Uterus (tissue), 4 donors: ENCODE data around the gene RAB40C. TPM values are rescaled to one million over a fixed set of nuclear protein-coding genes. Genes with fewer than 3 reads are reported as not detected.

Source experiments
- DNase-seq, 2 donors: peaks; one replicate each; pipeline ENCODE4 v3.0.0-alpha.2; 2019 to 2020
- H3K27ac ChIP-seq, 2 donors: fragments of 200-600 bp; sonication (generic); 1 replicate in 1 of 2; 2 replicates in 1 of 2; pipeline ENCODE4 v1.5.1; 2016 to 2018
- H3K27me3 ChIP-seq, 2 donors: fragments of 200-600 bp; sonication (generic); one replicate each; pipeline ENCODE4 v1.5.1; 2018 to 2019; ENCODE audit warnings: control low read depth in 1 of 2
- H3K36me3 ChIP-seq, 2 donors: fragments of 200-600 bp; sonication (generic); one replicate each; pipeline ENCODE4 v1.5.1; 2019; ENCODE audit warnings: control low read depth in 1 of 2
- H3K4me1 ChIP-seq, 2 donors: fragments of 200-600 bp; sonication (generic); one replicate each; pipeline ENCODE4 v1.5.1; 2018 to 2019; ENCODE audit warnings: control low read depth in 1 of 2
- H3K4me3 ChIP-seq, 2 donors: fragments of 200-600 bp; sonication (generic); 1 replicate in 1 of 2; 2 replicates in 1 of 2; pipeline ENCODE4 v1.5.1; 2018 to 2019; ENCODE audit warnings: mild to moderate bottlenecking in 1 of 2
- H3K9me3 ChIP-seq, 2 donors: fragments of 200-600 bp; sonication (generic); one replicate each; pipeline ENCODE4 v1.5.1; 2019; ENCODE audit warnings: control low read depth in 1 of 2
- CTCF ChIP-seq, 4 experiments: fragments of 200-600 bp in 2 of 4; fragments of 450-650 bp in 2 of 4; sonication (generic) in 2 of 4; IDR thresholded peaks; one replicate each; pipeline ENCODE4 v1.5.1; 2016 to 2019; ENCODE audit warnings: antibody characterized with exemption in 4 of 4, mild to moderate bottlenecking in 2 of 4, moderate library complexity in 1 of 4
- POLR2A ChIP-seq, 2 donors: fragments of 450-650 bp; IDR thresholded peaks; one replicate each; pipeline ENCODE4 v1.6.1; 2016; ENCODE audit warnings: antibody characterized with exemption in 2 of 2, mild to moderate bottlenecking in 1 of 2, moderate library complexity in 1 of 2
- intact Hi-C: fragments of 100-400 bp; cut with DNase I; formaldehyde crosslinking; loops from one replicate; pipeline ENCODE4 v1.15.1; 2023; ENCODE audit warnings: low total_unique reads
- total RNA-seq, 4 donors: library from RNA; depleted of rRNA in 3 of 4; stranded (reverse); fragments of >200 nt in 3 of 4; gene quantifications; one replicate each; pipeline versions ENCODE4 v1.1.0 to v1.2.4, GENCODE V29; 2014 to 2023
- donor health status: DM: yes; HTN: yes; CAD: no.

The RAB40C gene
- total RNA-seq, 4 donors from 2014 or later, result 0.59 to 25.4 (median 14.3) TPM

GRCh38 chr16:644556-644955, 54.7 kb downstream of the RAB40C start:
- intact Hi-C loops, result no loop called here
- no peaks in the 10 kb centered on the region for H3K27me3 ChIP-seq
- no peak for TF ChIP-seq CTCF (IDR thresholded peaks at IDR 0.05)
- TF ChIP-seq POLR2A (IDR thresholded peaks at IDR 0.05), result no peak
- peaks cover 0 to 14% of the 10 kb centered on the region in 2 donors for H3K4me1 ChIP-seq
- H3K27ac ChIP-seq, result no peak overlapping the region
- no peaks in the 10 kb centered on the region for H3K9me3 ChIP-seq
- H3K4me3 ChIP-seq, result no peak overlapping the region
- no peak for DNase-seq
- H3K36me3 ChIP-seq, result no peaks in the 10 kb centered on the region

GRCh38 chr16:645852-646678, 56.2 kb downstream of the RAB40C start:
- Histone ChIP-seq H3K9me3 (no peaks in the 10 kb centered on the region), H3K27ac (no peak overlapping the region), H3K4me1 (peaks cover 0 to 26% of the 10 kb centered on the region in 2 donors), H3K4me3 (no peak overlapping the region), H3K27me3 (no peaks in the 10 kb centered on the region), H3K36me3 (no peaks in the 10 kb centered on the region)
- TF ChIP-seq POLR2A (IDR thresholded peaks at IDR 0.05) (no peak), CTCF (IDR thresholded peaks at IDR 0.05) (no peak)
- no peak for DNase-seq
- intact Hi-C loops, result no loop called here

- no peak for TF ChIP-seq POLR2A (IDR thresholded peaks at IDR 0.05)
- no peak for TF ChIP-seq CTCF (IDR thresholded peaks at IDR 0.05)
- Histone ChIP-seq H3K27me3 (no peaks in the 10 kb centered on the region), H3K27ac (no peak overlapping the region), H3K4me3 (no peak overlapping the region), H3K4me1 (peaks cover 0 to 26% of the 10 kb centered on the region in 2 donors), H3K36me3 (no peaks in the 10 kb centered on the region), H3K9me3 (no peaks in the 10 kb centered on the region)
- intact Hi-C loops, result no loop called here
- DNase-seq, result no peak
Measured at GRCh38 chr16:646679-647172, 56.9 kb downstream of the RAB40C start.

GRCh38 chr16:647173-647902, 57.5 kb downstream of the RAB40C start:
- Histone ChIP-seq H3K36me3 (no peaks in the 10 kb centered on the region), H3K4me3 (no peak overlapping the region), H3K9me3 (no peaks in the 10 kb centered on the region), H3K4me1 (peaks cover 0 to 26% of the 10 kb centered on the region in 2 donors), H3K27me3 (no peaks in the 10 kb centered on the region), H3K27ac (no peak overlapping the region)
- no peak for DNase-seq
- intact Hi-C loops, result no loop called here
- TF ChIP-seq POLR2A (IDR thresholded peaks at IDR 0.05) (no peak), CTCF (IDR thresholded peaks at IDR 0.05) (no peak)
